HepG2 (cell line): Measurements from ENCODE around the gene MYL6B. TPM values are rescaled to one million over a fixed set of nuclear protein-coding genes. Genes with fewer than 3 reads are reported as not detected.

Experiments used
- ISL2 ChIP-seq: sonication (generic); formaldehyde crosslinking; IDR thresholded peaks from 2 replicates; pipeline ENCODE4 v1.5.0; 2020; ENCODE audit warnings: missing genetic modification reagents
- JUND ChIP-seq: sonication (generic); formaldehyde crosslinking; IDR thresholded peaks from 2 replicates; pipeline ENCODE4 v1.8.0; 2022; ENCODE audit warnings: mild to moderate bottlenecking, missing genetic modification reagents
- LCORL ChIP-seq, 2 experiments: fragments of 450-650 bp in 1 of 2; sonication (generic) in 1 of 2; formaldehyde crosslinking in 1 of 2; IDR thresholded peaks; 2 replicates each; pipeline versions ENCODE4 v1.5.0 to v1.6.1; 2017 to 2020; ENCODE audit warnings: antibody characterized with exemption in 1 of 2, missing genetic modification reagents in 1 of 2
- MATR3 ChIP-seq: sonication (generic); formaldehyde crosslinking; IDR thresholded peaks from 2 replicates; pipeline ENCODE4 v1.4.0; 2020; ENCODE audit warnings: missing genetic modification reagents
- MXD4 ChIP-seq: IDR thresholded peaks from 2 replicates; pipeline ENCODE4 v1.6.1; 2016; ENCODE audit warnings: mild to moderate bottlenecking, missing biosample characterization, missing genetic modification reagents
- NCOA1 ChIP-seq: sonication (generic); formaldehyde crosslinking; IDR thresholded peaks from 2 replicates; pipeline ENCODE4 v1.9.0; 2021; ENCODE audit warnings: missing genetic modification reagents
- NCOR1 ChIP-seq: fragments of 200-600 bp; sonication (generic); IDR thresholded peaks from 2 replicates; pipeline ENCODE4 v1.7.0; 2017; ENCODE audit warnings: antibody characterized with exemption, low read length, borderline replicate concordance
- PHF8 ChIP-seq: sonication (generic); formaldehyde crosslinking; IDR thresholded peaks from 2 replicates; pipeline ENCODE4 v1.5.0; 2020; ENCODE audit warnings: missing genetic modification reagents
- RBM22 ChIP-seq: fragments of 200-400 bp; formaldehyde crosslinking; optimal IDR thresholded peaks from 2 replicates; pipeline ENCODE3; 2017; ENCODE audit warnings: mild to moderate bottlenecking, low read length, moderate library complexity
- RFXAP ChIP-seq: sonication (generic); formaldehyde crosslinking; IDR thresholded peaks from 2 replicates; pipeline ENCODE4 v1.4.0; 2020; ENCODE audit warnings: missing genetic modification reagents, borderline replicate concordance
- SMYD3 ChIP-seq: sonication (generic); formaldehyde crosslinking; IDR thresholded peaks from 2 replicates; pipeline ENCODE4 v1.8.1; 2023; ENCODE audit warnings: mild to moderate bottlenecking, missing genetic modification reagents
- TEAD2 ChIP-seq: sonication (generic); formaldehyde crosslinking; IDR thresholded peaks from 2 replicates; pipeline ENCODE4 v1.9.0; 2021; ENCODE audit warnings: missing genetic modification reagents
- YEATS2 ChIP-seq: sonication (generic); formaldehyde crosslinking; IDR thresholded peaks from 2 replicates; pipeline ENCODE4 v1.4.0; 2020; ENCODE audit warnings: missing genetic modification reagents, borderline replicate concordance
- ZBTB7B ChIP-seq: sonication (generic); formaldehyde crosslinking; IDR thresholded peaks from 2 replicates; pipeline ENCODE4 v1.4.0; 2020; ENCODE audit warnings: missing genetic modification reagents
- ZNF101 ChIP-seq: sonication (generic); formaldehyde crosslinking; IDR thresholded peaks from 2 replicates; pipeline ENCODE4 v1.4.0; 2020; ENCODE audit warnings: mild to moderate bottlenecking, low read depth, missing genetic modification reagents, borderline replicate concordance
- ZNF253 ChIP-seq: sonication (generic); formaldehyde crosslinking; IDR thresholded peaks from 2 replicates; pipeline ENCODE4 v1.8.0; 2022; ENCODE audit warnings: mild to moderate bottlenecking, missing genetic modification reagents, borderline replicate concordance
- ZNF33B ChIP-seq: sonication (generic); formaldehyde crosslinking; IDR thresholded peaks from 2 replicates; pipeline ENCODE4 v1.5.1; 2020; ENCODE audit warnings: mild to moderate bottlenecking, missing genetic modification reagents
- ZNF572 ChIP-seq: sonication (generic); formaldehyde crosslinking; IDR thresholded peaks from 2 replicates; pipeline ENCODE4 v1.5.1; 2020; ENCODE audit warnings: mild to moderate bottlenecking, missing genetic modification reagents
- ZNF747 ChIP-seq: sonication (generic); formaldehyde crosslinking; IDR thresholded peaks from 2 replicates; pipeline ENCODE4 v1.8.1; 2023; ENCODE audit warnings: missing genetic modification reagents, mild to moderate bottlenecking, borderline replicate concordance
- ZNF816 ChIP-seq: sonication (generic); formaldehyde crosslinking; IDR thresholded peaks from 2 replicates; pipeline ENCODE4 v1.8.0; 2022; ENCODE audit warnings: missing genetic modification reagents, mild to moderate bottlenecking, borderline replicate concordance
- ZSCAN9 ChIP-seq: IDR thresholded peaks from 2 replicates; pipeline ENCODE4 v1.6.1; 2016; ENCODE audit warnings: borderline replicate concordance
- polyA plus RNA-seq, 8 experiments: library from polyadenylated mRNA; depleted of rRNA in 3 of 8; stranded (reverse) in 7 of 8; unstranded in 1 of 8; fragments of >200 nt; fragmentation: Illumina TruSeq in 4 of 8; extraction: Trizol in 4 of 8; gene quantifications; 2 replicates each; pipeline versions ENCODE4 v1.2.1 to v1.2.3, GENCODE V29; 2011 to 2016; ENCODE audit warnings: low read depth in 4 of 8, missing spikeins in 1 of 8, mixed read lengths in 1 of 8; ENCODE audit not compliant: insufficient read depth in 1 of 8
- total RNA-seq, 5 experiments: library from RNA; depleted of rRNA; stranded (reverse); fragments of >200 nt; fragmentation: Illumina TruSeq; extraction: Trizol; gene quantifications; 2 replicates each; pipeline ENCODE4 v1.2.3, GENCODE V29; 2016; ENCODE audit warnings: low read depth in 1 of 5
- TF ChIP-seq, protein P1 (sequence below): sonication (generic); formaldehyde crosslinking; IDR thresholded peaks from 2 replicates; pipeline ENCODE4 v1.4.0; 2020; ENCODE audit warnings: missing genetic modification reagents
- TF ChIP-seq, protein P2 (sequence below): sonication (generic); formaldehyde crosslinking; IDR thresholded peaks from 2 replicates; pipeline ENCODE4 v1.4.0; 2020; ENCODE audit warnings: missing genetic modification reagents

The MYL6B gene
- total and polyA plus RNA-seq, 2 of the 13 experiments (the other 11 are each of a cell fraction or from before 2014, with no cell fraction given), result 75.7 to 88.7 TPM

DNA sequence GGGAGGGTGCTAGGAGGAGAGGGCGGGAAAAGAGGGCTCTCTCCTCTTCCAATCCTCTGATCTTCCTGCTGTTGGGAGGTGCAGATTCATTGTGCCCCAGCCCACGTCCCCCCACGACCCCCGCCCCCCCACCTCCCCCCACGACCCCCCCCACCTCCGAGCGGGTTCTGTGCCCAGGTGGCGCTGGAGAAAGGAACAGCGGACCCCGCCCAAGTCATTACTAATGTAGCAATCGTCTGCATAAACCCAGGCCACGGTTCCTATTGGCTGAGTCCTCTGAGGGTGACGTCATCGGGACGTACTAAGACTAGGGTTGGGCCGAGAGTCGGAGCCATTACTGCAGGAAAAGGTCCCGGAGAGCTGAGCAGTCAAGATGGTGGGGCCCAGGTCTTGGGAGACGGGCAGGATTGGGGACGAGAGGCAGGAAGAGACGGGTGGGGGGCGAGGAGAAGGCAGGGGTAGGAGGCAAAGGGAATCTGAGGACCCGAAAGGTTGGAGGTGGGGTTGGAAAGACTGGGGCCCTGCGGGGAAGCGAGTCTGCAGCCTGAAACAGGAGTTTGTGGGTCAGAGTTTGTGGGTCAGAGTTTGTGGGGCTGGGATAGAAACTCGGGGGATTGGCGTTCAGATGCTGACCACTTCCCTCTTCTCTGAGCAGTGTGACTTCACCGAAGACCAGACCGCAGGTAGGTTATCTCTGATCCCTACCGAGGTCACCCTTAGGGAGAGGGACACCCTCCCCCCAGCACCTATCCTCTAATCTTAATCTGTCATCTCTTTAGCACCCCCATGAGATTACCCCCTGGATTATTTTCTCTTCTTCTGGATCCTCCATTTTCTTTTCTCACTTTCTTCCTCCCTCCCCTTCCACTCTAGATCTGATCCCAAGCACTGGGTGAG is 5.9 kb downstream of the MYL6B start, which contains the start of gene MYL6 (continued):
- TF ChIP-seq ZNF101 (CRISPR knock-in tag), result no peak
- TF ChIP-seq, protein P1, sequence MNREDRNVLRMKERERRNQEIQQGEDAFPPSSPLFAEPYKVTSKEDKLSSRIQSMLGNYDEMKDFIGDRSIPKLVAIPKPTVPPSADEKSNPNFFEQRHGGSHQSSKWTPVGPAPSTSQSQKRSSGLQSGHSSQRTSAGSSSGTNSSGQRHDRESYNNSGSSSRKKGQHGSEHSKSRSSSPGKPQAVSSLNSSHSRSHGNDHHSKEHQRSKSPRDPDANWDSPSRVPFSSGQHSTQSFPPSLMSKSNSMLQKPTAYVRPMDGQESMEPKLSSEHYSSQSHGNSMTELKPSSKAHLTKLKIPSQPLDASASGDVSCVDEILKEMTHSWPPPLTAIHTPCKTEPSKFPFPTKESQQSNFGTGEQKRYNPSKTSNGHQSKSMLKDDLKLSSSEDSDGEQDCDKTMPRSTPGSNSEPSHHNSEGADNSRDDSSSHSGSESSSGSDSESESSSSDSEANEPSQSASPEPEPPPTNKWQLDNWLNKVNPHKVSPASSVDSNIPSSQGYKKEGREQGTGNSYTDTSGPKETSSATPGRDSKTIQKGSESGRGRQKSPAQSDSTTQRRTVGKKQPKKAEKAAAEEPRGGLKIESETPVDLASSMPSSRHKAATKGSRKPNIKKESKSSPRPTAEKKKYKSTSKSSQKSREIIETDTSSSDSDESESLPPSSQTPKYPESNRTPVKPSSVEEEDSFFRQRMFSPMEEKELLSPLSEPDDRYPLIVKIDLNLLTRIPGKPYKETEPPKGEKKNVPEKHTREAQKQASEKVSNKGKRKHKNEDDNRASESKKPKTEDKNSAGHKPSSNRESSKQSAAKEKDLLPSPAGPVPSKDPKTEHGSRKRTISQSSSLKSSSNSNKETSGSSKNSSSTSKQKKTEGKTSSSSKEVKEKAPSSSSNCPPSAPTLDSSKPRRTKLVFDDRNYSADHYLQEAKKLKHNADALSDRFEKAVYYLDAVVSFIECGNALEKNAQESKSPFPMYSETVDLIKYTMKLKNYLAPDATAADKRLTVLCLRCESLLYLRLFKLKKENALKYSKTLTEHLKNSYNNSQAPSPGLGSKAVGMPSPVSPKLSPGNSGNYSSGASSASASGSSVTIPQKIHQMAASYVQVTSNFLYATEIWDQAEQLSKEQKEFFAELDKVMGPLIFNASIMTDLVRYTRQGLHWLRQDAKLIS (CRISPR knock-in tag), result peak; percentile 54; the same call in 1 of the 2 replicates
- TF ChIP-seq NCOA1 (CRISPR knock-in tag), result no peak
- no peak for TF ChIP-seq ZNF572 (CRISPR knock-in tag)
- TF ChIP-seq JUND (CRISPR knock-in tag), result peak; percentile 89
- no peak for TF ChIP-seq TEAD2
- 0 out of 2 replicates have a peak, but pooled peaks have one; percentile 78 for TF ChIP-seq ZNF816 (CRISPR knock-in tag)
- TF ChIP-seq SMYD3 (CRISPR knock-in tag), result no peak
- TF ChIP-seq, protein P2, sequence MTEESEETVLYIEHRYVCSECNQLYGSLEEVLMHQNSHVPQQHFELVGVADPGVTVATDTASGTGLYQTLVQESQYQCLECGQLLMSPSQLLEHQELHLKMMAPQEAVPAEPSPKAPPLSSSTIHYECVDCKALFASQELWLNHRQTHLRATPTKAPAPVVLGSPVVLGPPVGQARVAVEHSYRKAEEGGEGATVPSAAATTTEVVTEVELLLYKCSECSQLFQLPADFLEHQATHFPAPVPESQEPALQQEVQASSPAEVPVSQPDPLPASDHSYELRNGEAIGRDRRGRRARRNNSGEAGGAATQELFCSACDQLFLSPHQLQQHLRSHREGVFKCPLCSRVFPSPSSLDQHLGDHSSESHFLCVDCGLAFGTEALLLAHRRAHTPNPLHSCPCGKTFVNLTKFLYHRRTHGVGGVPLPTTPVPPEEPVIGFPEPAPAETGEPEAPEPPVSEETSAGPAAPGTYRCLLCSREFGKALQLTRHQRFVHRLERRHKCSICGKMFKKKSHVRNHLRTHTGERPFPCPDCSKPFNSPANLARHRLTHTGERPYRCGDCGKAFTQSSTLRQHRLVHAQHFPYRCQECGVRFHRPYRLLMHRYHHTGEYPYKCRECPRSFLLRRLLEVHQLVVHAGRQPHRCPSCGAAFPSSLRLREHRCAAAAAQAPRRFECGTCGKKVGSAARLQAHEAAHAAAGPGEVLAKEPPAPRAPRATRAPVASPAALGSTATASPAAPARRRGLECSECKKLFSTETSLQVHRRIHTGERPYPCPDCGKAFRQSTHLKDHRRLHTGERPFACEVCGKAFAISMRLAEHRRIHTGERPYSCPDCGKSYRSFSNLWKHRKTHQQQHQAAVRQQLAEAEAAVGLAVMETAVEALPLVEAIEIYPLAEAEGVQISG, result no peak
- TF ChIP-seq NCOR1, result peak; percentile 21; the same call in 1 of the 2 replicates
- peak; percentile 40 for TF ChIP-seq ISL2 (CRISPR knock-in tag)
- TF ChIP-seq ZNF253 (CRISPR knock-in tag), result peak; percentile 77; the same call in 1 of the 2 replicates
- TF ChIP-seq ZNF747 (CRISPR knock-in tag), result 0 out of 2 replicates have a peak, but pooled peaks have one; percentile 55
- TF ChIP-seq LCORL (IDR thresholded peaks at IDR 0.05), result no peak
- peak; percentile 36; the same call in 1 of the 2 replicates for TF ChIP-seq LCORL (CRISPR knock-in tag; IDR thresholded peaks at IDR 0.05)
- peak; percentile 77 for TF ChIP-seq RBM22
- TF ChIP-seq ZBTB7B (CRISPR knock-in tag), result no peak
- TF ChIP-seq MATR3 (CRISPR knock-in tag), result no peak
- TF ChIP-seq RFXAP, result peak; percentile 27; the same call in 1 of the 2 replicates
- peak; percentile 78 for TF ChIP-seq PHF8
- TF ChIP-seq YEATS2 (CRISPR knock-in tag), result no peak
- TF ChIP-seq MXD4 (CRISPR knock-in tag), result no peak
- no peak for TF ChIP-seq ZNF33B (CRISPR knock-in tag)
- TF ChIP-seq ZSCAN9 (CRISPR knock-in tag), result peak; percentile 45; the same call in 1 of the 2 replicates
